ENCODE data around the gene FAM193A.
"Not testable (repeated sequence)": the region's sequence is repeated elsewhere in the genome, so short reads cannot be mapped to it uniquely, and the experiment has no call there.

Gene FAM193A

GRCh38 chr4:2756691-2757350 is 220.4 kb downstream of the FAM193A start:
- DNase-seq (ENCODE audit: low read depth), result no peak

GRCh38 chr4:2757426-2757825 is 221.0 kb downstream of the FAM193A start:
- DNase-seq (ENCODE audit: low read depth), result no peak
- no peak for TF ChIP-seq CTCF (conservative IDR thresholded peaks at IDR 0.05; ENCODE audit: low read length)
- H3K4me3 ChIP-seq (ENCODE audit: low read length), result no peak overlapping the region

More at GRCh38 chr4:2756691-2757350, 220.4 kb downstream of the FAM193A start:
- TF ChIP-seq CTCF (conservative IDR thresholded peaks at IDR 0.05; ENCODE audit: low read length), result no peak
- peak overlapping the region; percentile 50 for H3K4me3 ChIP-seq (ENCODE audit: low read length)

GRCh38 chr4:2761035-2761923 is 224.8 kb downstream of the FAM193A start:
- DNase-seq (ENCODE audit: low read depth), result no peak
- TF ChIP-seq CTCF (conservative IDR thresholded peaks at IDR 0.05; ENCODE audit: low read length), result peak; percentile 9; the same call in 1 of the 2 replicates
- no peak overlapping the region for H3K4me3 ChIP-seq (ENCODE audit: low read length)

- TF ChIP-seq CTCF (conservative IDR thresholded peaks at IDR 0.05; ENCODE audit: low read length), result no peak
- no peak for DNase-seq (ENCODE audit: low read depth)
- no peak overlapping the region for H3K4me3 ChIP-seq (ENCODE audit: low read length)
These were observed 225.6 kb downstream of the FAM193A start for GRCh38 chr4:2762048-2762447.

GRCh38 chr4:2762486-2763370 is 226.3 kb downstream of the FAM193A start:
- DNase-seq (ENCODE audit: low read depth); H3K4me3 ChIP-seq (ENCODE audit: low read length): not testable (repeated sequence)

- no peak for DNase-seq (ENCODE audit: low read depth)
- no peak for TF ChIP-seq CTCF (conservative IDR thresholded peaks at IDR 0.05; ENCODE audit: low read length)
- peak overlapping the region; percentile 46 for H3K4me3 ChIP-seq (ENCODE audit: low read length)
These were observed 227.1 kb downstream of the FAM193A start for GRCh38 chr4:2763511-2763967.
